HepG2 (cell line): Measurements from ENCODE around the gene POLR1C. TPM values are rescaled to one million over a fixed set of nuclear protein-coding genes. Genes with fewer than 3 reads are reported as not detected.

Source experiments
- HDAC6 ChIP-seq: fragments of 200-600 bp; sonication (generic); IDR thresholded peaks from 2 replicates; pipeline ENCODE4 v1.7.0; 2017; ENCODE audit warnings: mild to moderate bottlenecking, antibody characterized with exemption, low read length, low read depth
- KAT8 ChIP-seq: IDR thresholded peaks from 2 replicates; pipeline ENCODE4 v1.6.1; 2016; ENCODE audit warnings: missing genetic modification reagents, missing compliant biosample characterization
- MED13 ChIP-seq: sonication (generic); formaldehyde crosslinking; IDR thresholded peaks from 2 replicates; pipeline ENCODE4 v1.5.0; 2020; ENCODE audit warnings: missing genetic modification reagents
- PHB2 ChIP-seq: fragments of 450-650 bp; IDR thresholded peaks from 2 replicates; pipeline ENCODE4 v1.6.1; 2018; ENCODE audit not compliant: partially characterized antibody
- SSRP1 ChIP-seq: IDR thresholded peaks from 2 replicates; pipeline ENCODE4 v1.6.1; 2016; ENCODE audit warnings: control low read depth
- TEAD3 ChIP-seq: optimal IDR thresholded peaks from 2 replicates; pipeline ENCODE3; 2016; ENCODE audit warnings: borderline replicate concordance
- XBP1 ChIP-seq: sonication (generic); formaldehyde crosslinking; IDR thresholded peaks from 2 replicates; pipeline ENCODE4 v1.5.0; 2020; ENCODE audit warnings: missing genetic modification reagents
- ZNF367 ChIP-seq: sonication (generic); formaldehyde crosslinking; IDR thresholded peaks from 2 replicates; pipeline ENCODE4 v1.4.0; 2020; ENCODE audit warnings: missing genetic modification reagents, borderline replicate concordance
- polyA plus RNA-seq, 8 experiments: library from polyadenylated mRNA; depleted of rRNA in 3 of 8; stranded (reverse) in 7 of 8; unstranded in 1 of 8; fragments of >200 nt; fragmentation: Illumina TruSeq in 4 of 8; extraction: Trizol in 4 of 8; gene quantifications; 2 replicates each; pipeline versions ENCODE4 v1.2.1 to v1.2.3, GENCODE V29; 2011 to 2016; ENCODE audit warnings: low read depth in 4 of 8, missing spikeins in 1 of 8, mixed read lengths in 1 of 8; ENCODE audit not compliant: insufficient read depth in 1 of 8
- total RNA-seq, 5 experiments: library from RNA; depleted of rRNA; stranded (reverse); fragments of >200 nt; fragmentation: Illumina TruSeq; extraction: Trizol; gene quantifications; 2 replicates each; pipeline ENCODE4 v1.2.3, GENCODE V29; 2016; ENCODE audit warnings: low read depth in 1 of 5
- TF ChIP-seq, protein P1 (sequence below): fragments of 450-650 bp; IDR thresholded peaks from 2 replicates; pipeline ENCODE4 v1.6.1; 2016
- TF ChIP-seq, protein P2 (sequence below): sonication (generic); formaldehyde crosslinking; IDR thresholded peaks from 2 replicates; pipeline ENCODE4 v1.5.1; 2020; ENCODE audit warnings: mild to moderate bottlenecking, missing genetic modification reagents
- TF ChIP-seq, protein P3 (sequence below): sonication (generic); formaldehyde crosslinking; IDR thresholded peaks from 2 replicates; pipeline ENCODE4 v1.8.1; 2023; ENCODE audit warnings: mild to moderate bottlenecking, moderate library complexity, missing genetic modification reagents
- TF ChIP-seq, protein P4 (sequence below), 2 experiments: sonication (generic) in 1 of 2; formaldehyde crosslinking in 1 of 2; IDR thresholded peaks; 2 replicates each; pipeline versions ENCODE4 v1.4.0 to v1.6.1; 2016 to 2020; ENCODE audit warnings: borderline replicate concordance in 1 of 2, low read depth in 1 of 2, mild to moderate bottlenecking in 1 of 2, missing genetic modification reagents in 1 of 2
- TF ChIP-seq, protein P5 (sequence below): sonication (generic); formaldehyde crosslinking; IDR thresholded peaks from 2 replicates; pipeline ENCODE4 v1.5.1; 2020; ENCODE audit warnings: missing genetic modification reagents, mild to moderate bottlenecking, borderline replicate concordance

POLR1C gene
- total and polyA plus RNA-seq, 2 of the 13 experiments (the other 11 are each of a cell fraction or from before 2014, with no cell fraction given), result 62.6 to 72.2 TPM

DNA sequence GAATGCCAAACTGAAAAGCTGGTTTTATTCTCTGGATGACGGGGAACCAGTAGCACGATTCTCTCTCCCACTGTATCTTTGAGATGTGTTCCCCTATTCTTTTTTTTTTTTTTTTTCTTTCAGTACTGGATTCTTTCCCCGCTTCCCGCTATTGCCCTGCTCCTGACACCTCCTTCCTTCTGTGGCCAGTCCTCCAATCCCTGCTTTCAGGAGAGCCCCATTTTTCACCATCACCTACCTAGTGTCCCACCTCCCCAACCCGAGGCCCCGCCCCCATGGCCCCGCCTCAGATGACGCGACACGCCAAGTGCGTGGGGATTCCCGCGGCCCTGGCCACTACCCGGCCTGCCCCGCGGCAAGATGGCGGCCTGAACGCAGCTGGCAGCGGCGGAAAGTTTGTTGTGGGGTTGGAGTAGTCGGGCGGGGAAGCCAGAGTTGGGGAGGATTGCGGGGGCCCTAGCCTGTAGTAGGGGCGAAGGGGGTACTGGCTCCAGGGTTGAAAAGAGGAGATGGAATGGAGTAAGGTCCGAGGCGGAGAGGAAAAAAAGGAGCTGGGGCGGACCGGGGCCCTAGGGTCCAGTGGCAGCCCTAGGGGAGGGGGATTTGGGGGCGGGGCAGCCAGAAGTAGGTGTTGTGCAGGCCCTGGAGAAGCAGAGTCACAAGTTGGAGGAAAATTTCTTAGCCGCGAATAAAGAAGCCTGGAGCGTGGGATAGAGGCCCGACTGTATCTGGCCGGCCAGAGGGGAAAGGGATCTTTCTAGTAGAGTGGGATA lies 39.5 kb upstream of the POLR1C start, which contains the start of gene TJAP1 (continued):
- TF ChIP-seq, protein P1, sequence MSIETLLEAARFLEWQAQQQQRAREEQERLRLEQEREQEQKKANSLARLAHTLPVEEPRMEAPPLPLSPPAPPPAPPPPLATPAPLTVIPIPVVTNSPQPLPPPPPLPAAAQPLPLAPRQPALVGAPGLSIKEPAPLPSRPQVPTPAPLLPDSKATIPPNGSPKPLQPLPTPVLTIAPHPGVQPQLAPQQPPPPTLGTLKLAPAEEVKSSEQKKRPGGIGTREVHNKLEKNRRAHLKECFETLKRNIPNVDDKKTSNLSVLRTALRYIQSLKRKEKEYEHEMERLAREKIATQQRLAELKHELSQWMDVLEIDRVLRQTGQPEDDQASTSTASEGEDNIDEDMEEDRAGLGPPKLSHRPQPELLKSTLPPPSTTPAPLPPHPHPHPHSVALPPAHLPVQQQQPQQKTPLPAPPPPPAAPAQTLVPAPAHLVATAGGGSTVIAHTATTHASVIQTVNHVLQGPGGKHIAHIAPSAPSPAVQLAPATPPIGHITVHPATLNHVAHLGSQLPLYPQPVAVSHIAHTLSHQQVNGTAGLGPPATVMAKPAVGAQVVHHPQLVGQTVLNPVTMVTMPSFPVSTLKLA, result no peak
- TF ChIP-seq KAT8 (CRISPR knock-in tag) (peak; percentile 80), HDAC6 (no peak), TEAD3 (CRISPR knock-in tag) (peak; percentile 46), PHB2 (no peak), SSRP1 (CRISPR knock-in tag) (no peak), MED13 (CRISPR knock-in tag) (no peak), ZNF367 (CRISPR knock-in tag) (no peak), XBP1 (no peak)
- TF ChIP-seq, protein P2, sequence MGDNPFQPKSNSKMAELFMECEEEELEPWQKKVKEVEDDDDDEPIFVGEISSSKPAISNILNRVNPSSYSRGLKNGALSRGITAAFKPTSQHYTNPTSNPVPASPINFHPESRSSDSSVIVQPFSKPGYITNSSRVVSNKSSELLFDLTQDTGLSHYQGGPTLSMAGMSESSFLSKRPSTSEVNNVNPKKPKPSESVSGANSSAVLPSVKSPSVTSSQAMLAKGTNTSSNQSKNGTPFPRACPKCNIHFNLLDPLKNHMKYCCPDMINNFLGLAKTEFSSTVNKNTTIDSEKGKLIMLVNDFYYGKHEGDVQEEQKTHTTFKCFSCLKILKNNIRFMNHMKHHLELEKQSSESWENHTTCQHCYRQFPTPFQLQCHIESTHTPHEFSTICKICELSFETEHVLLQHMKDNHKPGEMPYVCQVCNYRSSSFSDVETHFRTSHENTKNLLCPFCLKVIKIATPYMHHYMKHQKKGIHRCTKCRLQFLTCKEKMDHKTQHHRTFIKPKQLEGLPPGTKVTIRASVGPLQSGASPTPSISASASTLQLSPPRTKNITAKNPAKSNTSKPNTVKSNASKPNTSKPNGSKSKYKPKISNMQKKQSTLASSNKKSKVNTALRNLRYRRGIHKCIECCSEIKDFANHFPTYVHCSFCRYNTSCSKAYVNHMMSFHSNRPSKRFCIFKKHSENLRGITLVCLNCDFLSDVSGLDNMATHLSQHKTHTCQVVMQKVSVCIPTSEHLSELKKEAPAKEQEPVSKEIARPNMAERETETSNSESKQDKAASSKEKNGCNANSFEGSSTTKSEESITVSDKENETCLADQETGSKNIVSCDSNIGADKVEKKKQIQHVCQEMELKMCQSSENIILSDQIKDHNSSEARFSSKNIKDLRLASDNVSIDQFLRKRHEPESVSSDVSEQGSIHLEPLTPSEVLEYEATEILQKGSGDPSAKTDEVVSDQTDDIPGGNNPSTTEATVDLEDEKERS (CRISPR knock-in tag), result peak; percentile 70; the same call in 1 of the 2 replicates
- TF ChIP-seq, protein P3, sequence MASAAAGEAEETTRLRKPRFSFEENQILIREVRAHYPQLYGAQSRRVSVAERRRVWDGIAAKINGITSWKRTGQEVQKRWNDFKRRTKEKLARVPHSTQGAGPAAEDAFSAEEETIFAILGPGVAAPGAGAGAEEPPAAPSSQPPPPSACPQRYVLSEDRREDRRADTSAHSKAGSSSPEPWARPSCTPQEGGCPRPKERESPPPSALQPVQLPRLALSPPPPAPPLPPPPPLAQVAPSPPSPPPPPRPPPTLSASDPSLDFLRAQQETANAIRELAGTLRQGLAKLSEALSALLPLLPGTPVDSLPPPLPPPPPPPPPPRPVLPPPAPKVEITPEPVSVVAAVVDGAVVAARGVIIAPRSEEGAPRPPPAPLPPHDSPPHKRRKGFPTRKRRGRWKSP, result no peak
- TF ChIP-seq, protein P4, sequence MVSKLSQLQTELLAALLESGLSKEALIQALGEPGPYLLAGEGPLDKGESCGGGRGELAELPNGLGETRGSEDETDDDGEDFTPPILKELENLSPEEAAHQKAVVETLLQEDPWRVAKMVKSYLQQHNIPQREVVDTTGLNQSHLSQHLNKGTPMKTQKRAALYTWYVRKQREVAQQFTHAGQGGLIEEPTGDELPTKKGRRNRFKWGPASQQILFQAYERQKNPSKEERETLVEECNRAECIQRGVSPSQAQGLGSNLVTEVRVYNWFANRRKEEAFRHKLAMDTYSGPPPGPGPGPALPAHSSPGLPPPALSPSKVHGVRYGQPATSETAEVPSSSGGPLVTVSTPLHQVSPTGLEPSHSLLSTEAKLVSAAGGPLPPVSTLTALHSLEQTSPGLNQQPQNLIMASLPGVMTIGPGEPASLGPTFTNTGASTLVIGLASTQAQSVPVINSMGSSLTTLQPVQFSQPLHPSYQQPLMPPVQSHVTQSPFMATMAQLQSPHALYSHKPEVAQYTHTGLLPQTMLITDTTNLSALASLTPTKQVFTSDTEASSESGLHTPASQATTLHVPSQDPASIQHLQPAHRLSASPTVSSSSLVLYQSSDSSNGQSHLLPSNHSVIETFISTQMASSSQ (IDR thresholded peaks at IDR 0.05; ENCODE audit: low read depth), result no peak
- TF ChIP-seq, protein P4 (CRISPR knock-in tag; IDR thresholded peaks at IDR 0.05; ENCODE audit: borderline replicate concordance), result 0 out of 2 replicates have a peak, but pooled peaks have one; percentile 39
- TF ChIP-seq, protein P5, sequence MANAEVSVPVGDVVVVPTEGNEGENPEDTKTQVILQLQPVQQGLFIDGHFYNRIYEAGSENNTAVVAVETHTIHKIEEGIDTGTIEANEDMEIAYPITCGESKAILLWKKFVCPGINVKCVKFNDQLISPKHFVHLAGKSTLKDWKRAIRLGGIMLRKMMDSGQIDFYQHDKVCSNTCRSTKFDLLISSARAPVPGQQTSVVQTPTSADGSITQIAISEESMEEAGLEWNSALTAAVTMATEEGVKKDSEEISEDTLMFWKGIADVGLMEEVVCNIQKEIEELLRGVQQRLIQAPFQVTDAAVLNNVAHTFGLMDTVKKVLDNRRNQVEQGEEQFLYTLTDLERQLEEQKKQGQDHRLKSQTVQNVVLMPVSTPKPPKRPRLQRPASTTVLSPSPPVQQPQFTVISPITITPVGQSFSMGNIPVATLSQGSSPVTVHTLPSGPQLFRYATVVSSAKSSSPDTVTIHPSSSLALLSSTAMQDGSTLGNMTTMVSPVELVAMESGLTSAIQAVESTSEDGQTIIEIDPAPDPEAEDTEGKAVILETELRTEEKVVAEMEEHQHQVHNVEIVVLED (CRISPR knock-in tag), result peak; percentile 97
